GM04504 (cell line): ENCODE results near the gene G6PC3.

Experiments used
- DNase-seq: peaks from one replicate; pipeline ENCODE4 v3.0.0-alpha.2; 2012; ENCODE audit warnings: low read depth

G6PC3 gene

GRCh38 chr17:44122816-44123355, 52.4 kb downstream of the G6PC3 start:
- no peak for DNase-seq

DNA sequence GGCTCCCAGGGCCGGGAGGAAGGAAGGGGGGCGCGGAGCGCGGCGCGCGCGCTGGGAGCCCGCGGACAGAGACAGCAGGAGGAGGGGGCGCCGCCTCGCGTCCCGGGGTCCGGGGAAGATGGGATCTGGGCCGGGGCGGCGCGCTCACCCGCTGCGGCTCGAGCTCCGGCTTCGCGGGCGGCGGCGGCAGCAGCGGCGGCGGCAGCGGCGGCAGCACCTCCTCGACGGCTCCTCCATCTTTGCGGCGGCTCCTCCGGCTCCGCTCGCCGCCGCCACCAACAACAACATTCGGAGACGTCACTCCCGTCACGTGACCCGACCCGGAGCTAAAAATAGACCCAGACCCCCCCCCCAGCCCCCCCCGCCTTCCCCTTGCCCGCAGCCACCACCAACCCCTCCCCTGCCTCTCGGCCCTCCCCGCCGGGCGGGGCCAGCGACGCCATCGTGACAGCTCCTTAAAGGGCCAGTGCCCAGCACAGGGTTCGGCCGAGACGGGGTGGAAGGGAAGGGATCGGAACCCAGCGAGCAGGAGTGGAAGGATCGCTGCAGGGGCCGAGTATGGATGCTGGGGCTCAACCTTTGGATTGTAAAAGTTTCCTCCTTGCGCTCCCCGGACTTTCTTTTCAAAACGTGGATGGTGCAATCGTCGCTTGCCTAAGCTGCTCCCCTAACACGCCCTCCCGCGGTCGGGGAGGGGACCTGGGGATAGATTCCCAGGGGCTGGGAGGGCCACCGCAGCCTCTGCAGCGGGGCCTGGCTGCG, 53.0 kb downstream of the G6PC3 start, which contains the start of gene HDAC5:
Gene HDAC5, minus strand, starts transcription at position 286 of the 762 bp plus-strand sequence. CDS start 6,126 bp downstream, outside the sequence.
- peak; percentile 89 for DNase-seq

DNA sequence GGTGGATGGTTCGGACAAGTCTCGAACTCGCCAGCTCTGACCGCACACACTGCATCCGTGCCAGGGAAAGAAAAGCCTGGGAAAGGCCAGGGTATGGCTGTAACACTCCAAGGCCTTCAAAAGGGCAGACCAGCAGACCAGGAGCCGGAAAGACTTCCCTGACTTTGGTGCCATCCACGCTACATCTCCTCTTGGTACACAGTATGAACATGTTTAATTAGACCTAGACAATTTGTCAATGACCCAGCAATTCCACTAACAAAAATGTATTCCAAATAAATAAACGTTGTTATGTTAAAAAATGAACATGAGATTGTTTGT, 53.5 kb downstream of the G6PC3 start:
- no peak for DNase-seq
